GM19397 (cell line): ENCODE data around the gene C19orf53.
A peak's percentile ranks its signal among the peaks of the same experiment; 100 is the strongest.
"Not testable (repeated sequence)": the region's sequence is repeated elsewhere in the genome, so short reads cannot be mapped to it uniquely, and the experiment has no call there.

Experiments used
- ATAC-seq: cut with Tn5 transposase; IDR thresholded peaks from one replicate; pipeline ENCODE4 v1.9.1; 2021; ENCODE audit warnings: mild to moderate bottlenecking, moderate library complexity; ENCODE audit not compliant: unreplicated experiment

C19orf53 gene

DNA sequence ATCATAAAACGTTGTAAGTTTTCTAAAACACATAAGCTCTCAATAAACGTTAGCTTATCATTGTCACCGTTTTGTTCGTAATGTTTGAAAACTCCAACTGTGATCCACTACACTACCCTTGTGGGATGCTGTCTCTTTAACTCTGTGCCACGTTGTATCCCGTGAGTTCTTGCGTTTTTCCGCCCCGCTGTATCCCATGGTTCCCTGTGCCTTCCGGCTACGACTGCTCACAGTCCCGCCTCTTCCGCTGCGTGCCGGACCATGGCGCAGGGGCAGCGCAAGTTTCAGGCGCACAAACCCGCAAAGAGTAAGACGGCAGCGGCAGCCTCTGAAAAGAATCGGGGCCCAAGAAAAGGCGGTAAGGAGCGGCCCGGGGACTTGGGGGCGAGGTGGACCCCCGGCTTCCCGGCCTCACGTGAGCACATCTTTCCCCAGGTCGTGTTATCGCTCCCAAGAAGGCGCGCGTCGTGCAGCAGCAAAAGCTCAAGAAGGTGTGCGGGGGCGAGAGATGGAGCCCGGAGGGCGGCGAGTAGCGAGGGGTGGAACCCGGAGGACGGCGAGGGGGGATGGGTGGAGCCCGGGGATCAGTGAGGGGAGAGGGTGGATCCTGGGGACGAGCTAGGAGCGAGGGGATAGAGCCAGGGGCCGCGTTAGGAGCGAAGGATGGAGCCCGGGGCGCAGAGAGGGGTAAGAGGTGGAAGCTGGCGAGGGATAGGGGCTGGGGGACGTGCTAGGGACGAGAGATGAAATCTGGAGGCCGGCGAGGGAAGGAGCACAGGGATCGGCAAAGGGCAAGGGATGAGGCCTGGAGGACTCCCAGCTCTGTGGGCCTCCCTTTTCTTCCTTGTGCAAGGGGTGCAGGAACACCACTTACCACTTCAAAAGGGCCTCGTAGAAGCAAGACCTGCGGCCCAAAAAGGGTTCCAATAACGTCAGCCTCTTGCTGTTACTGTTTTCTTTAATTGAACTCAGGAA, at the start of gene C19orf53:
Gene C19orf53 (plus strand): TSS at position 240 of the 975 bp plus-strand sequence. CDS start 22 bp downstream, at position 262.
- ATAC-seq: peak; percentile 91

- no peak for ATAC-seq
Observed at GRCh38 chr19:13726323-13726722, 47.9 kb upstream of the C19orf53 start.

- no peak for ATAC-seq
Observed at GRCh38 chr19:13727798-13728197, 46.5 kb upstream of the C19orf53 start.

GRCh38 chr19:13729859-13730258, 44.4 kb upstream of the C19orf53 start:
- ATAC-seq: no peak

DNA sequence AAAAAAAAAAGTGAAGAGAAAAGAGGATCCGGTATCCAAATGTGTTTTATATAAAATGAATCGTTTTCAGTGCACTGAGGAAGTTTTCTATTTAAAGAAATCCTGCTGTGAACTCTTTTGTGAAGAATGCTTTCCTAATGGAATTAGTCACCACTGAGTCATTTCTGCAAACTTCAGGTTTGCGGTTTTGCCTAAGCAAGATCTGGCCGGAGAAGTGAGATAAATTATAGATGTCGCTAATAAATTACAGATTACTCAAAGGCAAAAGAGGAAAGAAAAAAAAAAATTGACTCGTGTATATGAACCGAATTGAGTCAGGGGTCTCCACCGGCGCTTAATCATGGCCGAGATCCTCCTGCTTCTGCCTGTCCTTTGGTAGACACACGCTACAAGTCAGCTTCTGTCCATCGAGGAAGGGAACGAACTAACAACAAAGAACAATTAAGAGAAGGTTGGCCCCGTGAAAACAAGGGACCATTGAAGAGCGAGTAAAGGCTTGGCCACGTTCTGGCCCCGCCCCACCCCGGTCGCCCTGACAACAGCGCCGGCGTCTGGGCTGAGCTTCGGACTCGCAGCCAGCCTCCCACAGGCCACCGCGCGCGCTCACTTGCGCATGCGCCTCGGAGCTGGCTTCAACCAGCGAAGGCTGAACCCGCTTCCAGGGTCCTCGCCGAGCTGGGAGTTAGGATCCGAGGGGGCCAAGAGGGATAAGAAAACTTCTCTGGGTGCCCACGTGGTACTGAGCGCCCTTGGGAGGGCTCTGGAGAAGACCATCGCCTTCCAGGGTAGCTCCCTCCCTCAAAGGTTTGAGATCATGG, 42.9 kb upstream of the C19orf53 start:
- ATAC-seq: peak; percentile 95

- ATAC-seq: no peak
Observed at GRCh38 chr19:13732337-13732736, 41.9 kb upstream of the C19orf53 start.

DNA sequence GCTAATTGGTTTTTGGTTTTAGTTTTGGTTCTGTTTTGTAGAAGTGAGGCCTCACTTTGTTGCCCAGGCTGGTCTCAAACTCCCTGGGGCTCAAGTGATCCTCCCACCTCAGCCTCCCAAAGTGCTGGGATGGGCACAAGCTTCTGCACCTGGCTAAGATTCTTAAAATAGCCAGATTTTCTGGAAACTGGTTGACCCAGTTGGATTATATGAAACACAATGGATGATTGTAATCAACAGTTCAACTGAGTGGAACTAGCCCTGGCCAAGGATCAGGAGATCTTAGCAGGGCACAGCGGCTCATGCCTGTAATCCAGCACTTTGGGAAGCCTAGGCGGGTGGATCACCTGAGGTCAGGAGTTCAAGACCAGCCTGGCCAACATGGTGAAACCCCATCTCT, 39.5 kb upstream of the C19orf53 start:
- no peak for ATAC-seq

GRCh38 chr19:13738073-13738472, 36.2 kb upstream of the C19orf53 start:
- no peak for ATAC-seq

DNA sequence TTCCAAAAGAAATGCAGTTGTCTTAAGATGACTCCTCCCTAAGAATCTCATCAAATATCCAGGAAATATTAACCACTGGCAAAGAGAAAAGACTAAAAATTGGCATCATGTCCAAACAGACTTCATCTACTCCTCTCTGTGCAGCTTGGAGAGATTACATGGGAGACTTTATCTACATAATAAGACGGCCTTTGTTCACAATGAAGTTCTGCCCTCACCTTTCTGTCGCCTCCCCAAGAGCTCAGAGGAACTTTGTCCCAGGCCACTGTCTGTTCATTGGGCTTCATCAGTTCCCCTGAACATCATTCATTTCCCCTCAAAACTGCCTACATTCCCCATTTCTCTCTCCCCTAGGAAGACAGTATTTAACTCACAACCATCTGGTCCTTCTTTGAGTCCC, 32.4 kb upstream of the C19orf53 start:
- ATAC-seq: no peak

GRCh38 chr19:13742756-13743155, 31.5 kb upstream of the C19orf53 start:
- no peak for ATAC-seq

DNA sequence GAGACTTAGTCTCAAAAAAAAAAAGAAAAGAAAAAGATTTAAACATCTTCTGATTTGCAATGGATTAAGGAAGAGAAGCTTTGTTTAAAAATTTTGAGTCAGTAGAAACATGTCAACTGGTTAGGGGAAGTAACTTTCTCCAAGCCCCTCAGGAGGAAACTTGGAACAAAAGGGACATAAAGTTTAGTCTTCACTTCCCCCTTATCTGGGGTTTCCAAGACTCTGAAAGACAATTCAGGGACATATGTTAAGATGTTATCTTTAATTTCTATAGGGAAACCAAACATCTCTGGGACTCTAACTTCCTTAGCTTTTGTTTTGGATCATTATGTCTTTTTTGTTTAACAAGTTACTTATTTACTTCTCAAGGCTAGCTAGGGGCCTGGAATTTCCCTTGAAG, 30.1 kb upstream of the C19orf53 start:
- ATAC-seq: no peak

GRCh38 chr19:13747098-13747453, 27.2 kb upstream of the C19orf53 start:
- ATAC-seq: no peak

GRCh38 chr19:13748169-13748828, 26.0 kb upstream of the C19orf53 start:
- ATAC-seq: no peak

GRCh38 chr19:13751436-13751835, 22.8 kb upstream of the C19orf53 start:
- no peak for ATAC-seq

- ATAC-seq: not testable (repeated sequence)
Observed at GRCh38 chr19:13753622-13754021, 20.6 kb upstream of the C19orf53 start.

GRCh38 chr19:13756210-13756609, 18.0 kb upstream of the C19orf53 start:
- no peak for ATAC-seq

GRCh38 chr19:13757805-13758772, 16.2 kb upstream of the C19orf53 start:
- ATAC-seq: no peak

- ATAC-seq: no peak
Observed at GRCh38 chr19:13758795-13759194, 15.5 kb upstream of the C19orf53 start.

- no peak for ATAC-seq
Observed at GRCh38 chr19:13761423-13761822, 12.8 kb upstream of the C19orf53 start.

DNA sequence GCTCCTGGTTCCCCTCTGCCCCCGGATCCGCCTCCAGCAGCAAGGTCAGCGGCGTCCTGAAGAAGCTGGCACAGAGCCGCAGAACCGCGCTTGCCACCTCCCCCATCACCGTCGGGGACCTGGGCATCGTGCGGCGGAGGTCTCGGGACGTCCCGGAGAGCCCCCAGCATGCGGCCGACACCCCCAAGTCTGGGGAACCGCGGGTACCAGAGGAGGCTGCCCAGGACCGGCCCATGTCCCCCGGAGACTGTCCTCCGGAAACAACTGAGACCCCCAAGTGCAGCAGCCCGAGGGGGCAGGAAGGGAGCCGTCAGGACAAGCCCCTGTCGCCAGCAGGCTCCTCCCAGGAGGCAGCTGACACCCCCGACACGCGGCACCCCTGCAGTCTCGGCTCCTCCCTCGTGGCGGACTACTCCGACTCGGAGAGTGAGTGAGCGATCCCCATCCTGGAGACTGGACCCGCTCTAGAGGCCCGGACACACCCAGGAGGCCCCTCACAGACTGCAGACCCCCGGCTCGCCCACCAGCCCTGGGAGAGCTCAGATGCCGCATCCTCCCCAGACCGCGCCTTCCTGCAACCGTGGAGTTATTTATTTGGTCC, 11.5 kb upstream of the C19orf53 start:
- ATAC-seq: no peak
